ENCODE results near the gene SLC25A47. TPM values are rescaled to one million over a fixed set of nuclear protein-coding genes. Genes with fewer than 3 reads are reported as not detected.
"Not testable (repeated sequence)": the region's sequence is repeated elsewhere in the genome, so short reads cannot be mapped to it uniquely, and the experiment has no call there.

Gene SLC25A47
- total and polyA plus RNA-seq, 2 experiments from 2014 or later: not detected

- no peak for DNase-seq
- H4K20me1 ChIP-seq (ENCODE audit: insufficient read depth): no peaks in the 10 kb centered on the region
- H3K9me2 ChIP-seq (ENCODE audit: insufficient read depth): no peaks in the 10 kb centered on the region
- H3K27me3 ChIP-seq (replicated peaks; ENCODE audit: insufficient read depth): 0 out of 2 replicates have a peak, but pooled peaks cover 10% of the 10 kb centered on the region
- H3K79me2 ChIP-seq (ENCODE audit: insufficient read depth): no peaks in the 10 kb centered on the region
- no peaks in the 10 kb centered on the region for H3K9me3 ChIP-seq (ENCODE audit: low read depth)
- H3K4me1 ChIP-seq (ENCODE audit: insufficient read depth): no peaks in the 10 kb centered on the region
- H3K4me2 ChIP-seq (ENCODE audit: unreplicated experiment): no peak overlapping the region
- H3K9ac ChIP-seq: no peak overlapping the region
- H3K36me3 ChIP-seq (ENCODE audit: low read depth): no peaks in the 10 kb centered on the region
- no peak overlapping the region for H2AFZ ChIP-seq
- H3K4me3 ChIP-seq: no peak overlapping the region
- WGBS, 2 experiments (ENCODE audit: low coverage in 1 of 2, low lambda C conversion rate in 2 of 2, missing lambda C conversion rate in 2 of 2): 66 to 70% methylated on average over 6 to 8 of the region's 8 CpGs
- in situ Hi-C loops (cut with MboI): no loop called here
- TF ChIP-seq EZH2 (IDR thresholded peaks at IDR 0.05; ENCODE audit: insufficient read depth, poor library complexity, severe bottlenecking) (no peak), EZH2phosphoT487 (IDR thresholded peaks at IDR 0.05; ENCODE audit: insufficient read depth, low read depth) (no peak)
- no peaks in the 10 kb centered on the region for H3F3A ChIP-seq (ENCODE audit: insufficient read depth)
- no peak overlapping the region for H3K27ac ChIP-seq
Measured at GRCh38 chr14:100309028-100309737, 14.0 kb upstream of the SLC25A47 start.

- DNase-seq; H3K9me3 ChIP-seq (ENCODE audit: low read depth); H3K9ac ChIP-seq; H3K4me2 ChIP-seq (ENCODE audit: unreplicated experiment); H3K4me1 ChIP-seq (ENCODE audit: insufficient read depth); H3K79me2 ChIP-seq (ENCODE audit: insufficient read depth); H3K9me2 ChIP-seq (ENCODE audit: insufficient read depth); H2AFZ ChIP-seq; in situ Hi-C loops (cut with MboI); H3F3A ChIP-seq (ENCODE audit: insufficient read depth); H3K27ac ChIP-seq; H4K20me1 ChIP-seq (ENCODE audit: insufficient read depth); H3K4me3 ChIP-seq; H3K36me3 ChIP-seq (ENCODE audit: low read depth): not testable (repeated sequence)
- WGBS, 2 experiments (ENCODE audit: low coverage in 1 of 2, low lambda C conversion rate in 2 of 2, missing lambda C conversion rate in 2 of 2): 32 to 34% methylated on average over 18 of the region's 18 CpGs
- 0 out of 2 replicates have a peak, but pooled peaks cover 10% of the 10 kb centered on the region for H3K27me3 ChIP-seq (replicated peaks; ENCODE audit: insufficient read depth)
Measured at GRCh38 chr14:100312110-100312876, 10.8 kb upstream of the SLC25A47 start.

GRCh38 chr14:100312877-100313400, 10.2 kb upstream of the SLC25A47 start:
- in situ Hi-C loops (cut with MboI): no loop called here
- DNase-seq: no peak
- Histone ChIP-seq H3K4me3 (no peak overlapping the region), H3K27me3 (replicated peaks; ENCODE audit: insufficient read depth) (0 out of 2 replicates have a peak, but pooled peaks cover 10% of the 10 kb centered on the region), H2AFZ (no peak overlapping the region), H3K36me3 (ENCODE audit: low read depth) (no peaks in the 10 kb centered on the region), H3K9me3 (ENCODE audit: low read depth) (no peaks in the 10 kb centered on the region), H3K9ac (no peak overlapping the region), H3K9me2 (ENCODE audit: insufficient read depth) (no peaks in the 10 kb centered on the region), H3K4me2 (ENCODE audit: unreplicated experiment) (no peak overlapping the region), H3K27ac (no peak overlapping the region), H4K20me1 (ENCODE audit: insufficient read depth) (no peaks in the 10 kb centered on the region), H3F3A (ENCODE audit: insufficient read depth) (no peaks in the 10 kb centered on the region), H3K79me2 (ENCODE audit: insufficient read depth) (no peaks in the 10 kb centered on the region), H3K4me1 (ENCODE audit: insufficient read depth) (no peaks in the 10 kb centered on the region)
- TF ChIP-seq EZH2phosphoT487 (IDR thresholded peaks at IDR 0.05; ENCODE audit: insufficient read depth, low read depth) (no peak), EZH2 (IDR thresholded peaks at IDR 0.05; ENCODE audit: insufficient read depth, poor library complexity, severe bottlenecking) (no peak)
- 42 to 43% methylated on average over 10 of the region's 10 CpGs for WGBS, 2 experiments (ENCODE audit: low coverage in 1 of 2, low lambda C conversion rate in 2 of 2, missing lambda C conversion rate in 2 of 2)

GRCh38 chr14:100313464-100314230, 9.5 kb upstream of the SLC25A47 start:
- 81 to 86% methylated on average over 25 to 26 of the region's 26 CpGs for WGBS, 2 experiments (ENCODE audit: low coverage in 1 of 2, low lambda C conversion rate in 2 of 2, missing lambda C conversion rate in 2 of 2)

More at GRCh38 chr14:100313464-100314230, 9.5 kb upstream of the SLC25A47 start:
- Histone ChIP-seq H2AFZ (no peak overlapping the region), H3K9me3 (ENCODE audit: low read depth) (no peaks in the 10 kb centered on the region), H3K79me2 (ENCODE audit: insufficient read depth) (no peaks in the 10 kb centered on the region), H3K4me2 (ENCODE audit: unreplicated experiment) (no peak overlapping the region), H3K4me3 (no peak overlapping the region), H3K27me3 (replicated peaks; ENCODE audit: insufficient read depth) (0 out of 2 replicates have a peak, but pooled peaks cover 10% of the 10 kb centered on the region), H3K27ac (no peak overlapping the region), H4K20me1 (ENCODE audit: insufficient read depth) (no peaks in the 10 kb centered on the region), H3K9ac (no peak overlapping the region), H3K36me3 (ENCODE audit: low read depth) (no peaks in the 10 kb centered on the region), H3F3A (ENCODE audit: insufficient read depth) (no peaks in the 10 kb centered on the region), H3K4me1 (ENCODE audit: insufficient read depth) (no peaks in the 10 kb centered on the region), H3K9me2 (ENCODE audit: insufficient read depth) (no peaks in the 10 kb centered on the region)
- DNase-seq: no peak
- TF ChIP-seq EZH2phosphoT487 (IDR thresholded peaks at IDR 0.05; ENCODE audit: insufficient read depth, low read depth): no peak
- no peak for TF ChIP-seq EZH2 (IDR thresholded peaks at IDR 0.05; ENCODE audit: insufficient read depth, poor library complexity, severe bottlenecking)
- in situ Hi-C loops (cut with MboI): no loop called here
